MCF 10A (cell line): Measurements from ENCODE around the gene LPAR3. TPM values are rescaled to one million over a fixed set of nuclear protein-coding genes. Genes with fewer than 3 reads are reported as not detected.

ENCODE experiments used
- BruUV-seq: library from RNA; stranded (reverse); fragments of 400-500 nt; replicated peaks from 2 replicates; lab custom pipeline; 2021; lab: Mats Ljungman, UMichigan
- CTCF ChIA-PET: fragments of 300-600 bp; sonication (Branson Sonifier 250); formaldehyde crosslinking; extraction: SDS; loops from one replicate; lab custom pipeline; 2021; ENCODE audit warnings: antibody characterized with exemption, inconsistent platforms; lab: Yijun Ruan, JAX
- POLR2A ChIA-PET: fragments of 300-600, 350-650 bp; sonication (Branson Sonifier 250); formaldehyde crosslinking; extraction: SDS; loops from one replicate; lab custom pipeline; 2020; ENCODE audit warnings: antibody characterized with exemption, inconsistent platforms; lab: Yijun Ruan, JAX
- DNase-seq: peaks from one replicate; pipeline ENCODE4 v3.0.0-alpha.2; 2018; ENCODE audit not compliant: unreplicated experiment
- H3K27ac Mint-ChIP-seq: one replicate; pipeline ENCODE4 v1.8.0; 2022; ENCODE audit warnings: mild to moderate bottlenecking, low read depth, mixed read lengths; ENCODE audit not compliant: unreplicated experiment
- H3K27me3 Mint-ChIP-seq: one replicate; pipeline ENCODE4 v1.8.0; 2022; ENCODE audit warnings: mixed read lengths; ENCODE audit not compliant: insufficient read depth, unreplicated experiment
- H3K36me3 Mint-ChIP-seq: one replicate; pipeline ENCODE4 v1.8.0; 2022; ENCODE audit warnings: mild to moderate bottlenecking, moderate library complexity, mixed read lengths; ENCODE audit not compliant: insufficient read depth, unreplicated experiment
- H3K4me1 Mint-ChIP-seq: one replicate; pipeline ENCODE4 v1.8.0; 2022; ENCODE audit warnings: mixed read lengths; ENCODE audit not compliant: insufficient read depth, unreplicated experiment
- H3K4me3 Mint-ChIP-seq: one replicate; pipeline ENCODE4 v1.8.0; 2022; ENCODE audit warnings: mild to moderate bottlenecking, moderate library complexity, mixed read lengths; ENCODE audit not compliant: unreplicated experiment
- H3K9me3 Mint-ChIP-seq: one replicate; pipeline ENCODE4 v1.8.0; 2022; ENCODE audit warnings: mixed read lengths; ENCODE audit not compliant: unreplicated experiment
- intact Hi-C: fragments of 100-400 bp; cut with micrococcal nuclease; formaldehyde crosslinking; loops from 2 replicates; pipeline ENCODE4 v1.14.1; 2022
- total RNA-seq: library from RNA; stranded (reverse); gene quantifications from 2 replicates; pipeline ENCODE4 v1.2.3, GENCODE V29; 2022
- TF ChIP-seq, protein P1 (sequence below): fragments of 200-600 bp; IDR thresholded peaks from one replicate; pipeline ENCODE4 v1.8.0; 2022; ENCODE audit warnings: antibody characterized with exemption, mild to moderate bottlenecking; ENCODE audit not compliant: unreplicated experiment

LPAR3 gene
- total RNA-seq, 1 experiment from 2014 or later, result 1.0 TPM

DNA sequence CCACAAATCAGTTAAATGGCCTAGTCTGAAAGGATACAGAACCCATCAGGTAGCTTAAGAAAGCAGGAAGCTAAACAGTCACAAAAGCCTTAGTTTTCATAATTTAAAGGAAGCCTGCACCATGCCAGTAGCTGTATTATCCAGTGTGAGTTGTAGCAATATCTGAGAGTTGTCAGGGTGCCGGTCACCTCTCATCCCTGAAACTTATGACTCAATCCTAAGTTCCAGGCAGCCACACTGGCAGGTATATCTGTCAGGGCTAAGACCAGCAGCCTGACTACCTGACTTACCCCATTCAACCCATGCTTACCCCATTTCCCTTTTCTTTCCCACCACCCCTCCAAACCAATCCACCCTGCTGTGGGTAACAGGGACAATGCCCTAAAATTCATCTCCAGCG is 37.8 kb upstream of the LPAR3 start:
- CTCF ChIA-PET, result interaction anchor here (0.6 kb wide), 2 partner anchors 497 to 798 kb away, joined by 3 read pairs; no protein-coding TSS in a partner anchor

GRCh38 chr1:84930329-84930728 is 37.3 kb upstream of the LPAR3 start:
- H3K27ac Mint-ChIP-seq, result no peak overlapping the region
- ChIA-PET POLR2A (interaction anchor here (0.6 kb wide), 1 partner anchor 853 kb away, joined by 3 read pairs; no protein-coding TSS in a partner anchor), CTCF (interaction anchor here (0.6 kb wide), 2 partner anchors 497 to 798 kb away, joined by 3 read pairs; no protein-coding TSS in a partner anchor)
- BruUV-seq, result no TSS peak
- DNase-seq, result no peak
- H3K4me1 Mint-ChIP-seq, result no peaks in the 10 kb centered on the region
- H3K27me3 Mint-ChIP-seq, result no peaks in the 10 kb centered on the region
- intact Hi-C loops, result no loop called here
- no peaks in the 10 kb centered on the region for H3K36me3 Mint-ChIP-seq
- TF ChIP-seq, protein P1, sequence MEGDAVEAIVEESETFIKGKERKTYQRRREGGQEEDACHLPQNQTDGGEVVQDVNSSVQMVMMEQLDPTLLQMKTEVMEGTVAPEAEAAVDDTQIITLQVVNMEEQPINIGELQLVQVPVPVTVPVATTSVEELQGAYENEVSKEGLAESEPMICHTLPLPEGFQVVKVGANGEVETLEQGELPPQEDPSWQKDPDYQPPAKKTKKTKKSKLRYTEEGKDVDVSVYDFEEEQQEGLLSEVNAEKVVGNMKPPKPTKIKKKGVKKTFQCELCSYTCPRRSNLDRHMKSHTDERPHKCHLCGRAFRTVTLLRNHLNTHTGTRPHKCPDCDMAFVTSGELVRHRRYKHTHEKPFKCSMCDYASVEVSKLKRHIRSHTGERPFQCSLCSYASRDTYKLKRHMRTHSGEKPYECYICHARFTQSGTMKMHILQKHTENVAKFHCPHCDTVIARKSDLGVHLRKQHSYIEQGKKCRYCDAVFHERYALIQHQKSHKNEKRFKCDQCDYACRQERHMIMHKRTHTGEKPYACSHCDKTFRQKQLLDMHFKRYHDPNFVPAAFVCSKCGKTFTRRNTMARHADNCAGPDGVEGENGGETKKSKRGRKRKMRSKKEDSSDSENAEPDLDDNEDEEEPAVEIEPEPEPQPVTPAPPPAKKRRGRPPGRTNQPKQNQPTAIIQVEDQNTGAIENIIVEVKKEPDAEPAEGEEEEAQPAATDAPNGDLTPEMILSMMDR, result no peak
- H3K9me3 Mint-ChIP-seq, result no peaks in the 10 kb centered on the region
- H3K4me3 Mint-ChIP-seq, result no peak overlapping the region

More for the DNA sequence above, 37.8 kb upstream of the LPAR3 start:
- Mint-ChIP-seq H3K27ac (no peak overlapping the region), H3K4me1 (no peaks in the 10 kb centered on the region), H3K4me3 (no peak overlapping the region), H3K9me3 (no peaks in the 10 kb centered on the region), H3K36me3 (no peaks in the 10 kb centered on the region), H3K27me3 (no peaks in the 10 kb centered on the region)
- intact Hi-C loops, result no loop called here
- no TSS peak for BruUV-seq
- POLR2A ChIA-PET, result interaction anchor here (0.6 kb wide), 1 partner anchor 854 kb away, joined by 3 read pairs; no protein-coding TSS in a partner anchor
- TF ChIP-seq, protein P1, result no peak
- DNase-seq, result no peak

GRCh38 chr1:84929581-84929980 is 36.6 kb upstream of the LPAR3 start:
- Mint-ChIP-seq H3K4me1 (no peaks in the 10 kb centered on the region), H3K9me3 (no peaks in the 10 kb centered on the region), H3K36me3 (no peaks in the 10 kb centered on the region), H3K4me3 (no peak overlapping the region), H3K27ac (no peak overlapping the region), H3K27me3 (no peaks in the 10 kb centered on the region)
- intact Hi-C loops, result no loop called here
- POLR2A ChIA-PET, result no interaction called here
- DNase-seq, result no peak
- TF ChIP-seq, protein P1, result no peak
- no TSS peak for BruUV-seq
- CTCF ChIA-PET, result interaction anchor here (0.6 kb wide), 1 partner anchor 325 kb away, joined by 3 read pairs; no protein-coding TSS in a partner anchor

- BruUV-seq, result no TSS peak
- DNase-seq, result no peak
- CTCF ChIA-PET, result interaction anchor here (1.1 kb wide), 1 partner anchor 486 kb away, joined by 4 read pairs; no protein-coding TSS in a partner anchor
- no peaks in the 10 kb centered on the region for H3K4me1 Mint-ChIP-seq
- H3K27ac Mint-ChIP-seq, result no peak overlapping the region
- TF ChIP-seq, protein P1, result no peak
- POLR2A ChIA-PET, result interaction anchor here (0.7 to 1.8 kb wide), 2 partner anchors 9 to 155 kb away, joined by 3 to 4 read pairs; no protein-coding TSS in a partner anchor
- H3K9me3 Mint-ChIP-seq, result no peaks in the 10 kb centered on the region
- no peaks in the 10 kb centered on the region for H3K36me3 Mint-ChIP-seq
- intact Hi-C loops, result no loop called here
- H3K27me3 Mint-ChIP-seq, result no peaks in the 10 kb centered on the region
- H3K4me3 Mint-ChIP-seq, result no peak overlapping the region
Observed at GRCh38 chr1:84928979-84929378, 36.0 kb upstream of the LPAR3 start.
